NCI-H2227 treated with DMSO at 0.1 percent for 48 hours (cell line): ENCODE results near the gene SYT5.
"Not testable (repeated sequence)": the region's sequence is repeated elsewhere in the genome, so short reads cannot be mapped to it uniquely, and the experiment has no call there.

ENCODE experiments used
- DNase-seq: peaks from one replicate; lab custom pipeline; 2025; lab: John Stamatoyannopoulos, UW

SYT5 gene

DNA sequence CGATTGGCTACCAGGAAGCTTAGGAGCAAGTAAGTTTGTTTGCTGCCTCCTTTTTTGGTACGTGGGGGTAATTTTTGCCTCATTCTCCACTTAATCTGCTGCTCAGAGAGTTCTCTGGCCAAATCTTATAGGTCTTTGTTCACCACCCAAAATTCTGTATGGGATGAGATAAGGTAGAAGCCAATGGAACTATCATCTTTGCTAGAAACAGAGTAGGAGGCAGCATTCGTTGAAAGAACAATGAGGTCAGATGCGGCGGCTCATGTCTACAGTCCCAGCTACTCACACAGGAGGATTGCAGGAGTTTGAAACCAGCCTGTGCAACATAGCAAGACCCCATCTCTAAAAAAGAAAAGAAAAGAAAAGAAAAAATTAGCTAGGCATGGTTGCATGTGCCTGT is 8.6 kb downstream of the SYT5 start:
- DNase-seq: no peak

DNA sequence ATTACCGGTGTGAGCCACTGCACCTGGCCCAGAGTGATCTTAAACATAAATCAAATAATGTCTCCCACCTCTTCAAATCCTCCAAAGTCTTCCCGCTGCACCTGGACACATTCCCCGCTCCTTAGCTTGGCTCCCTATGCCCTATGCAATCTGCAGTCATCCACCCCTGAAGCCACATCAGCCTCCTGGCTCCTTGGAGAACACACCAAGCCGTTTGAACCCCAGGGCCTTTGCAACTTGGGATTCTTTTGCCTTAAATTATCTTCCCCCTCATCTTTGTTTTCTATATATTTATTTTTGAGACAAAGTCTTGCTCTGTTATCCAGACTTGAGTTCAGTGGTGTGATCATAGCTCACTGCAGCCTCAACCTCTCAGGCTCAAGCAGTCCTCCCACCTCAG is 11.0 kb downstream of the SYT5 start:
- DNase-seq: no peak

DNA sequence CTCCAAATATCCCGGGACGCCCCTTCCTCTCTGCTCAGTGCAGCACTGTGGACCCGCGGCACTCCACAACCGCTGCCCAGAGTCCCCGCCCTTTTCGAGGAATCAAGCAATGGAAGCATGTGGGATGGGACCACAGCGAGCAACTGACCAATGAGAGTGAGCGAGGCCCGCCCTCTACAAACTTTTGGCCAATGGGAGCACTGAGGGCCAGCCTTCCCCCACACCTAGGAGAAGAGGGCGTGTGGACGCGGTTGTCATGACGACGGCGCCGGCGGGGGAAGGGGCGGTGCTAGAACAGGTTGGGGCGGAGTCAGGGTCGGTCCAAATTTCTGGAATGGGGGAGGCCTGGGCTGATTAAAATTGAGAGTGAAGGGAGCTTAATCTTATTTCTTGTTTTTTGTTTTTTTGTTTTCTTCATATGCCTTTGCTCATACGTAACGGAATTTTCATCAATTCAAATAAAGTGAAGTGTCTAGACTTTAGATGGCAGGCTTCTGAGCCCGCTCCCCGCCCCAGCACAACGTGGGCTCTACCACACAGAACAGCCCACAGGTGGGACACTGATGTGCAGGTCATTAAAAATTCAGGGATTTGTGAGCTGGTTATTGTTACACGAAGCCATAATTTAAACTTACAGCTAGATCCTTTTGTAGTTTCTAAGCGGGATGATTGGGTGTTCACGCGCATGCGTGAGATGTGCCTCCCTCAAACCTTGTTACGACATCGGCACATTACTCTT is 13.4 kb downstream of the SYT5 start, which contains the start of gene DNAAF3:
Gene DNAAF3 (minus strand): TSS at position 84 of the 739 bp plus-strand sequence. CDS start 200 bp downstream, outside the sequence.
- peak; percentile 100 for DNase-seq

DNA sequence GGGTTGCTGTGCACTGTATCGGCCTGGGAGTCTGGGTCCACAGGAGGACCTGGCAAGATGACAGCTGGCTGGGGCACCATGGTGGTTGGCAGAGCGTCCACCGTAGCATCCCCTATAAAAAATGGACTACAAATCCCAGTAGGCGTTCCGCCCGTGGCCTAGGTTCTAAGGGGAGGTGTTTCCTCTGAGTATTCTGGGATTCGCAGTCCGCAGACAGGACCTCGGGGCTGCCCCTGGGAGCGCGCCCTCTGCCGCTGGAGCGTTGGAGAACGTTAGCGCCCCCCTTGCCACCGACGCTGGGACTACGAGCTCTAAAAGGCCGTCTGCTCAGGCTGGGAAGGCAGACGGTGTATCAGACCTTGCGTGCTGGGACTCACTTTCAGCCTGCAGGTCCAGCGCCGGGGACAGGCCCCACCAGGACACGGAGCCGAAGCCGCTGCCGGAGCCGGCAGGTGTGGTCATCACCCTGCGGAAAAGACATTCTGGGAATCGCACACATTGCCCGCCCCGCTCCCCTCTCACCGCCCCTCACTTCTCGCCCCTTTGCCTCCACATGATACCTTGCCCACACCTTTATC is 14.0 kb downstream of the SYT5 start:
- DNase-seq: peak; percentile 98

DNA sequence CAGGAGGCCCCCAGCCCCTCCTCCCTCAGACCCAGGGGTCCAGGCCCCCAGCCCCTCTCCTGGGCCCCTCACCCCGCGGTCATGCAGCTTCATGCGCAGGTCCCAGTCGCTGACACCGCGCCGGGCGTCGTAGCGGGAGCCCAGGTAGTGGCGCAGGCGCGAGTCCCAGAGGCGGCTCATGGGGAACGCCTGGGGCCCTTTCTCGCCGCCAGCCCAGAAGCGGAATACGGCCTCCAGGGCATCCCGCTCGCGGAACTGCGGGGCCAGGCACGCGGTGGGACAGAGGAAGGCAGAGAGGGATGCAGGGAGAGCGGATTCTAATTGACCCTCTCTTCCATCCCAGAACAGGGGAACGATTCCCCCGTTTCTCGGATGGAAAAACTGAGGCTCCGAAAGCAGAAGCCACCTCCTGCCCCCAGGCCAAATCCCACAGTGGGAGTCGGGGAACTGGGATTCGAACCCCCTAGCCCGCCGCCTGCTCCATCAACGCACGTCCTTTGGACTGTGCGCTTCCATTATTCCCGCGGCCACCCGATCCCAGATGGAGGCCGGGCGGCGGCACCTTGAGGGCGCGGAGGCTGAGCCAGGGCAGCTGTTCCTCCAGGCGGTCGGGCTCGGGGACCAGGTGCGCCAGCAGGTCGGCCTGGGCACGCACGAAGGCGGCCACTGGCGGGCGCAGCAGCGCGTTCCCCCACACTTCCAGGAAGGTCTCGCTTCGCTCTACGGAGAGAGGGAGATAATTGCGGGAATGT is 18.3 kb downstream of the SYT5 start:
- no peak for DNase-seq

DNA sequence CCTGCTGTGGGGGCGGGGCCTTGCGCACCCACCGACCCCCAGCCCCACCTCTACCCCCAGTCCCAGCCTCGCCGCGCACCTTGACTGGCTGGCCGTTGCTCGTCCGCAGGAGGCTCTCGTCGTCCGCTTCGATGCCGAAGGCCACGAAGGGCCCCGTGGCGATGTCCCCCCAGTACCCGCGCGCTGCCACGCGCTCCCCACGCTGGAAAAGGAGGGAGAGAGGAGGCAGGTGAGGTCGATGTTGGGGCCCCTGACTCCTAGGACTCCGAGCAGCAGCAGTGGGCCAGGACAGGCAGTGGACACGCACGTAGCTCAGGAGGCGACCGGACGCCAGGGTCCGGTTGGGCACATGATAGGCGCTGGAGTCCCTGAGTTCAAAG is 19.1 kb downstream of the SYT5 start:
- no peak for DNase-seq

DNA sequence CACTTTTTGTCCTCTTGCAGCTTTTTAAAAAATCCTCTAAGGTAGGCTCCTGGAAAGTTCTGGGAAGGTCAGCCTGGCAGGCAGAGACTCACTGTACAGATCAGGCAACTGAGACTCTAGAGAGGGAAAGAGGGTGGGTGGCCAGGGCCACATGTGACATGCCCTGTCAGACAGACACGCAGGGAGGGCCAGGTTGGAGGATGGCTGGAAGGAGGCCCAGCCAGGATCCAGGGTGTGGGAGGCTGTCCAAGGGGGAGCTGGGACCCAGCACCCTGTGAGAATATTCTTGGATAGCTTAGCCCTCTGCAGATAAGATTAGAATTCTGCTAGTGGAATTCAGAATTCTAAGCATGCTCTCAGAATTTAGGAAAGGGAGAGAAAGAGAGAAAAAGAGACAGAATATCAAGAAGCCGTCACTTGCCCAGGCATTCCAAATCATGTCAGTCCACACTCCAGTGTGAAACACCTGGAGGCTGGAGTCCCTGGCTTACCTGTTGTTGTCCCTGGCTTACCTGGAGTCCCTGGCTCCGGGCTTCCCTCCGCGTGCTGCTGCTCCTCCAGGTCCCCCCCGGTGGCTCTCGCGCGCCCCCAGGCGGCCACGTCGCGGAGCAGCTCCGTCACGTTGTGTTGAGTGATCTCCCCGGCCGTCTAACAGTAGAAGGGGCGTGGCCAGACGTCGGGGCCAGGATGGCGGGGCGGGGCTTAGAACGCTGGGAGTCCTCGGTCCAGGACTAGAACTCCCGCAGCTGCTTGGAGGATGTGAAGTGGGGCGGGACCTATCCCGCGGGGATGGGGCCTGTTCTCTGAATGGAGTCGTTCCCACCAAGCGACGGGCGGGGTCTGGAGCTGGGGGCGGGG is 19.7 kb downstream of the SYT5 start:
- DNase-seq: peak; percentile 96

DNA sequence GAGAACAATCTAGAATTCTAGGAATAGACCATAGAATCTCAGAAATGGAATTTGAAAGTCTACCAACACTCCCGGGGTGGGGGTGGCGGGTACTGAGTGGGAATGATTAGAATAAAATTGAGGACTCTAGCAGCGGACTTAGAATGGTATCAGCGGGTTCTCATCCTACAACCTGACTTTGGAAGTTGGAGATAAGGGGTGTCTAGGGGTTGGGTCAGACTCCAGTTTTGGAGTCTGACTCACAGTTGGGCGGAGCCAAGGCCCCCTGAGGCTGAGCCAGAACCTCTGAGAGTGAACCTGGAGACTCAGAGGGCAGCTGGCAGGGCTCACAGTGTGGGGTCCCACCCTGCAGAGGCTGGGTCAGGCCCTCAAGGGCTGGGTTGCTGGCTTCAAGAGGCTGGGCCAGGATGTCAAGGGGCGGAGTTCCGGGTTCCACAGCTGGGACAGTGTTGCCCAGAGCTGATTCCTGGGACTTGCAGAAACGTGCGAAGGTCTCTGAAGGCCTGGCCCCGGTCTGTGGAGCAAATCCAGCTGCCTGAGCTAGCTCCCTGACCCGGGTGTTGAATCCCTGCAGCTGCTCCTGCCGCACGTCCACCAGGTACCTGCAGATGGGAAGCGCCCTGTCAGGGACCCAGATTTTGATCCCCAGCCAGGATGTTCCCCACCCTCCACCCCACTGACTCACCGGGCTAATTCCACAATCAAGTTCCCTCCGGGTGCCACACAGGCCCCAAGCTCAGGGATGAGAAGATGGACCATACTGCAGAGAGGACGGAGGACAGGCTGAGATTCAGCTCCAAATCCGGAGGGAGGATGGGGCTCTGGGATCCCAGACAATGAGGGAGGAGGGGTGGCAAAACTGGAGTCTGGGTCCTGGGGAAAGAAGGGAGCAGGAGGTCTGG is 21.0 kb downstream of the SYT5 start:
- DNase-seq: no peak

DNA sequence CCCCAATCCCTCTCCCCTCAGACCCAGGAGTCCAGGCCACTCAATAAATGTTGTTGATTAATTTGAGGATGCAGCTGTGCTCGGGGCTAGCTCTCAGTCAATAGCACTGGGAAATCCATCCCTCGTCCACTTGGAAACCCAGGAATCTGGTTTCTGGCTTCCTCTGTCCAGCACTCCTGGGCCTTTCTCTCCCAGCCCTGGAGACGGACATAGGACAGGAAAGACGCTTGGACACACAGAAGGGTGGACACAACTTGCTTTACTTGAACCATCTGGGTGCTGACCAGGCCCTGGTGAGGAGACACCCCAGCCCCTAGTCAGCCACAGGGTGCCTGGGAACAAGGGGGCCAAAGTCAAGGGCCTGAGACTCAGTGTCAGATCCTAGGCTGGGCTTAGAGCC is 21.7 kb downstream of the SYT5 start:
- no peak for DNase-seq

DNA sequence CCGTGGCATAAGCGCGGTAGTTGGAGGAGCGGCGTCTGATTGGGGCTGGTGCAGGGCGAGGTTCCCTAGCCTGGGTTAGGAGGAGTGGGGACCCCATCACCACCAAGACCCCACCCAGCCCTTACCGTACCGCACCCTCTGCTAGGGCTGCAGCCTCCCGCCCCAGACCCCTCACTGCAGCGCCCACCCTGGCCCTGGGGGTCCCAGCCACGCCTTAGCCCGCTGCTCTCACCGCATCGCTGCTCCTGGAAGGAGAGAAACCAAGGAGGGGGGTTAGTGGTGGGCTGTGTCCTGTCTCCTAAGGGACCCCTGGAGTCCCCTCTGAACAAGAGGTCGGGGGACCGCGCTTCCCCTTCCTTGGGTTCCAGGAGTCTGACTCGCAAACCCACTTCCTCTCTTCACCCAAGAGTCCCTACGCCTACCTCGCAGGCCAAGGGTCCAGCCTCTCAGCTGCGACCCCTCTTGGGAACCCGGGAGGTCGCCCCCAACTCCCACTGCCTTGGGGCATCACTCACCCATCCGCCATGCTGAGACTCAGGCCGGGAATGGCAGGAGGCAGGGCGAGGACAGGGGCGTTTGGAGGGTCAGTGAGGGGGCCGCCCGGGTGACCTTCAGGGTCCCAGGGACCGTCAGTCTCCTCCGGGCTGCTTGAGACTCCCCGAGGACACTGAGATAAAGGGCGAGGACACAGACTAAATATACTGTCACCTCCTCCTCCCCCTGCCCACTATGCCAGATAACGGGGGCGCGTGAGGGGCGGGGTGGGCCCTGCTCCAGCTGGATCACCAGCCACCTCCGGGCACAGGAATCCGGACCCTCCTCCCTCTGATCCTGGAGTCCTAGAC is 22.8 kb downstream of the SYT5 start, which contains the start of gene TNNI3:
Gene TNNI3 (minus strand): TSS at position 669 of the 845 bp plus-strand sequence. CDS start 143 bp downstream, at position 526.
- no peak for DNase-seq

DNA sequence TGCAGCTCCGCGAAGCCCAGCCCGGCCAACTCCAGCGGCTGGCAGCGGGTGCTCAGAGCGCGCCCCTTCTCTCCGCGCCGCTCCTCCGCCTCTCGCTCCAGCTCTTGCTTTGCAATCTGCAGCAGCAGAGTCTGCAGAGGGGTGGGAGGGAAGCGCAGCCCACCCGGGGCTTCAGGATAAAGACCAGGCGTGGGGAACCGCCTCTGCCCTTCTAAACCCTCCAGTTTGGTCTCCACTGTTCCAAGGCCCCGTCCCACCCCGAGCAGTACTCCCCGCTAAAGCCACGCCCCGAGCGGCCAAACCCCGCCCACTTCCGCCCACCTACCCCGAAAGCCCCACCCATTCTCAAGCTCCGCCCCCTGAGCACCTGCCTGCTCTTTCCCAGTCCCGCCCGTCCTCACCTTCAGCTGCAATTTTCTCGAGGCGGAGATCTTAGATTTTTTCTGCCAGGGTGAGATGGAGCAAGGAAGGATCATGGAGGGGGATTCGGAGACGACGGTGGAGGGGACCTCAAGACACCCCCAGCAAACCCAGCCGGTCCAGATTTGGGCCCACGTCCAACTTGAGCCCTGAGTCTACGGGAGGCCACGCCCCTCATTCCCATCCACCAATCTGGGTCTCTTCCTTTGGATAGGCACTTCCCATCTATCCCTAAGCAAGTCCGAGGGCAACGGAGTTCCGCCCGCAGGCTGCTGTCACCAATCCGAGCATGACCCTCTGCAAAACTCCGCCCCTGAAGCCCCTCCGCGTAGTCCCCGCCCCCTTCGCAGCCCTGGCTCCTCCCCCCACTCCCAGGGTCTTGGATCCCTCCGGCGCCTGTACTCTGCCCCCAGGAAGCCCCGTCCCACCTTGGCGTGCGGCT is 23.7 kb downstream of the SYT5 start:
- peak; percentile 98 for DNase-seq

DNA sequence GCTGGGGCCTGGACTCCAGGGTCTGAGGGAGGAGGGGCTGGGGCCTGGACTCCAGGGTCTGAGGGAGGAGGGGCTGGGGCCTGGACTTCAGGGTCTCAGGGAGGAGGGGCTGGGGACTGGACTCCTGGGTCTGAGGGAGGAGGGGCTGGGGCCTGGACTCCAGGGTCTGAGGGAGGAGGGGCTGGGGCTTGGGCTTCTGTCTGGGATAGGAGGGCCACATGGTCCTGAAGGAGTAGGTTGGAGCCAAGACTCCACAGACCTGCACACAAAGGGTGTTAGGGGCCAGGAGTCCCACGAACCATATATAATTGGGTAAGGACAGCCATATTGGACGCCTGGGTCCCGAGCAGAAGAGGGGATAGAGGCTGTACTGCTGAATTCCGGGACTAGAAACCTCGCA is 24.3 kb downstream of the SYT5 start:
- DNase-seq: not testable (repeated sequence)

DNA sequence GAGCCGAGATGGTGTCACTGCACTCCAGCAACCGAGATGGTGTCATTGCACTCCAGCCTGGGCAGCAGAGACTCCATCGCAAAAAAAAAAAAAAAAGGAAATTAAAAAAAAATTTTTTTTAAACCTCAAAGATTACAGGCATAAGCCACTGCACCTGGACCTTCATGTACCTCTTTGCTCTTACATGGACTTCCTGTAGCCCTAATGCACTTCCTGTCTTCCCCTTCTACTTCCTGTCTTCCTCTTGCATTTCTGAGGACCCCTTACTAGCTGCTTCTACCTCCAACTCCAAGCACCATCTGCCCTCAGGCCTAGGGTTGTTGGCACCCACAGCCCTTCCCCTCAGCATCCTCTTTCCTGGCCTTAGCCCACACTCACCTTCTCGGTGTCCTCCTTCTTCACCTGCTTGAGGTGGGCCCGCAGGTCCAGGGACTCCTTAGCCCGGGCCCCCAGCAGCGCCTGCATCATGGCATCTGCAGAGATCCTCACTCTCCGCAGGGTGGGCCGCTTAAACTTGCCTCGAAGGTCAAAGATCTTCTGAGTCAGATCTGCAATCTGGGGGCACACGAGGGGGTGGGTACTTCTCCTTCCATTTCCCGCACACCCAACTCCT is 26.3 kb downstream of the SYT5 start:
- no peak for DNase-seq

DNA sequence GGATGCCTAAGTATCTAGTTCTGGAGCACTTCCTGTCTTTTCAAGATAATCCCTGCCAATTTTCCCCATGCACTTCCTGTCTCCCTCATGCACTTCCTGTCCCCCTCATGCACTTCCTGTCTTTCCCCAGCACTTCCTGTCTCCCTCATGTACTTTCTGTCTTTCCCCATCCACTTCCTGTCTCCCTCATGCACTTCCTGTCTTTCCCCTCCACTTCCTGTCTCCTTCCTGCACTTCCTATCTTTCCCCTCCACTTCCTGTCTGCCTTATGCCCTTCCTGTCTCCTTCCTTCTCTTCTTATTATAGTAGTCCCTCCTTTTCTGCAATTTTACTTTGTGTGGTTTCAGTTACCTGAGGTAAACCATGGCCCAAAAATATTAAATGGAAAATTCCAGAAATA is 28.1 kb downstream of the SYT5 start:
- DNase-seq: peak; percentile 51

DNA sequence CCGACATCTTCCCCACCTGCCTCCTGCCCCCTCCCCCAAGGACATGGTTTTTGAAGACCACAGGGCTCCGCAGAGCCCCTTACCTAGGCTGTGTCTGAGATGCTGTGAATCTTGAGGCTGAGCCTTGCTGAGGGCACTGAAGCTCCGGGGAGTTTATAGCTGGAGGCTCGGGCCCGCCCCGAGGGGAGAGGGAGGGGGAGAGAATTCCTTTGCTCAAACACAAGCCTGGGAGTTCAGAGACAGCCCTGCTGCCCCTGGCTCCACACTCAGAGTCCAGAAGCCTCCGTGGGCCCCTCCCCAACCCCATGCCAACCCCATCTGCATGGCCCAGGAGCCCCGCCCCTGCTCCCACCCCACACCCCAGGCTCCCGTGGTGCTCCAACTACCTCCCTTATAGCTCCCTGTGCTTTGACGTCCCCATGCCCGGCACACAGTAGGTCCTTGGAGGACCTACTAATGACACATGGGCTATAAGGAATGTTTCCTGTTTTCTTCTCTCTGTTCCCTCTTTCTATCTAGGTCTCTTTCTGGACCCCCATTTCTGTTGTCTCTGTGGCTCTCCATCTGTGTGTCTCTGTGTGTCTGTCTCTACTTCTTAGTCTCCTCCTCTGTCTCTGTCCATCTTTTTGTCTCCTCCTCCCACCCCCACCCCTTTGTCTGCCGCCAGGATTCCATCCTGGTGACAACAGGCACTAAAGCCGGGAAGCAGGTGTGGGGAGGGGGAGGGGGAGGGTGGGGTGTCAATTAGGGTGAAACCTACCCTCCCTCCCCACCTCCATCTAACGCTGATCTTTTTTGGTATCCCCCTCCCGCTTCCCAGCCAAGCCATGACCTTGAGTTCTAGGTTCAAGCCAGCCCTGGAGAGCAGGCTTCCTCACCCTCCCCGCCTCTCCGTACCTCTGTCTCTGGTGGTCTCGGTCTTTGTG is 30.7 kb downstream of the SYT5 start, which contains the start of gene TNNT1:
Gene TNNT1 (minus strand): TSS at position 129 of the 926 bp plus-strand sequence. CDS start 2,049 bp downstream, outside the sequence.
- peak; percentile 44 for DNase-seq

DNA sequence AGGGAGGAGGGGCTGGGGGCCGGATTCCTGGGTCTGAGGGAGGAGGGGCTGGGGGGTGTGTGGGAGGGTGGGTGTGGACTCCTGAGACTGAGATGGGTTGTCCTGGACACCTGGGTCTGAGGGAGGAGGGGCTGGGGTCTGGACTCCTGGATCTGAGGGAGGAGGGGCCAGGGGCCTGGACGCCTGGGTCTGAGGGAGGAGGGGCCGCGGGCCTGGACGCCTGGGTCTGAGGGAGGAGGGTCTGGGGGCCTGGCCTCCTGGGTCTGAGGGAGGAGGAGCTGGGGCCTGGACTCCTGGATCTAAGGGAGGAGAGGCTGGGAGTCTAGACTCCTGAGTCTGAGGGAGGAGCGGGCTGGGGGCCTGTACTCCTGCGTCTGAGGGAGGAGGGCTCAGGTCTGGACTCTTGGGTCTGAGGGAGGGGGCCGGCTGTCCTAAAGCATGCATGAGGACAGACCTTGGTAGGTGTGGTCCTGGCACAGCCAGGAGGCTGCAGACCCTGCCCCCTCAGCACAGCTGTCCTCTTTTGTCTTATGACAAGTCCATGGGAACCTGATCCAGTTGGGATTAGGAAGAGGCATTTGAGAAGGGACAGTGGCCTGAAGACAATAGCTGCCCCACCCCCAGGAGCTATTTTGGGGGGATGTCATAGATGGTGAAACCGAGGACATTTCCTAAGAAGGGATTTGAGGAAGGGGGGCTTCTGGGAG is 32.4 kb downstream of the SYT5 start:
- DNase-seq: peak; percentile 30
